HEK293 (cell line): ENCODE measurements around the gene CHST9.

Source experiments
- GLIS2 ChIP-seq: fragments of 450-650 bp; formaldehyde crosslinking; IDR thresholded peaks from 2 replicates; pipeline ENCODE4 v1.5.1; 2016; ENCODE audit warnings: missing biosample characterization, missing genetic modification characterization
- IKZF3 ChIP-seq: fragments of 450-650 bp; IDR thresholded peaks from 2 replicates; pipeline ENCODE4 v1.5.0; 2018; ENCODE audit warnings: missing biosample characterization, mild to moderate bottlenecking, missing genetic modification characterization, moderate library complexity
- KLF1 ChIP-seq: fragments of 450-650 bp; formaldehyde crosslinking; IDR thresholded peaks from 2 replicates; pipeline ENCODE4 v1.5.1; 2016; ENCODE audit warnings: missing biosample characterization, missing genetic modification characterization
- KLF8 ChIP-seq: fragments of 450-650 bp; formaldehyde crosslinking; IDR thresholded peaks from 2 replicates; pipeline ENCODE4 v1.5.1; 2016; ENCODE audit warnings: missing biosample characterization, missing genetic modification characterization
- SP2 ChIP-seq: fragments of 450-650 bp; formaldehyde crosslinking; IDR thresholded peaks from 2 replicates; pipeline ENCODE4 v1.5.1; 2016; ENCODE audit warnings: missing biosample characterization, missing genetic modification characterization
- TRIM28 ChIP-seq: IDR thresholded peaks from 2 replicates; pipeline ENCODE4 v1.6.1; 2011; ENCODE audit warnings: low read length, control low read depth, borderline replicate concordance
- ZBTB20 ChIP-seq: fragments of 450-650 bp; formaldehyde crosslinking; IDR thresholded peaks from 2 replicates; pipeline ENCODE4 v1.5.1; 2016; ENCODE audit warnings: missing biosample characterization, missing genetic modification characterization
- ZBTB21 ChIP-seq: fragments of 450-650 bp; formaldehyde crosslinking; IDR thresholded peaks from 2 replicates; pipeline ENCODE4 v1.5.1; 2017; ENCODE audit warnings: missing biosample characterization, missing genetic modification characterization
- ZBTB8A ChIP-seq: fragments of 450-650 bp; formaldehyde crosslinking; IDR thresholded peaks from 2 replicates; pipeline ENCODE4 v1.5.1; 2016; ENCODE audit warnings: missing biosample characterization, missing genetic modification characterization
- ZFP3 ChIP-seq: fragments of 450-650 bp; formaldehyde crosslinking; IDR thresholded peaks from 2 replicates; pipeline ENCODE4 v1.5.1; 2016; ENCODE audit warnings: low read depth, missing biosample characterization, missing genetic modification characterization
- ZFP69B ChIP-seq: fragments of 450-650 bp; formaldehyde crosslinking; IDR thresholded peaks from 2 replicates; pipeline ENCODE4 v1.5.1; 2016; ENCODE audit warnings: missing biosample characterization, missing genetic modification characterization
- ZNF138 ChIP-seq: fragments of 450-650 bp; formaldehyde crosslinking; IDR thresholded peaks from 2 replicates; pipeline ENCODE4 v1.5.1; 2016; ENCODE audit warnings: missing biosample characterization, missing genetic modification characterization, borderline replicate concordance
- ZNF223 ChIP-seq: fragments of 450-650 bp; formaldehyde crosslinking; IDR thresholded peaks from 2 replicates; pipeline ENCODE4 v1.5.1; 2016; ENCODE audit warnings: missing biosample characterization, missing genetic modification characterization
- ZNF324 ChIP-seq: fragments of 450-650 bp; formaldehyde crosslinking; IDR thresholded peaks from 2 replicates; pipeline ENCODE4 v1.5.1; 2016; ENCODE audit warnings: missing biosample characterization, missing genetic modification characterization
- ZNF341 ChIP-seq: fragments of 450-650 bp; formaldehyde crosslinking; IDR thresholded peaks from 2 replicates; pipeline ENCODE4; 2016; ENCODE audit warnings: low read depth, missing biosample characterization, missing genetic modification characterization
- ZNF394 ChIP-seq: fragments of 450-650 bp; formaldehyde crosslinking; IDR thresholded peaks from 2 replicates; pipeline ENCODE4 v1.5.1; 2016; ENCODE audit warnings: missing biosample characterization, missing genetic modification characterization, mild to moderate bottlenecking, moderate library complexity, borderline replicate concordance
- ZNF404 ChIP-seq: fragments of 450-650 bp; formaldehyde crosslinking; IDR thresholded peaks from 2 replicates; pipeline ENCODE4 v1.5.1; 2017; ENCODE audit warnings: missing biosample characterization, missing genetic modification characterization
- ZNF544 ChIP-seq: fragments of 450-650 bp; formaldehyde crosslinking; IDR thresholded peaks from 2 replicates; pipeline ENCODE4 v1.5.0; 2017; ENCODE audit warnings: missing biosample characterization, missing genetic modification characterization
- ZNF561 ChIP-seq: fragments of 450-650 bp; IDR thresholded peaks from 2 replicates; pipeline ENCODE4 v1.5.1; 2018; ENCODE audit warnings: missing biosample characterization, missing genetic modification characterization, borderline replicate concordance
- ZNF600 ChIP-seq: fragments of 450-650 bp; formaldehyde crosslinking; IDR thresholded peaks from 2 replicates; pipeline ENCODE4 v1.5.1; 2016; ENCODE audit warnings: missing biosample characterization, missing genetic modification characterization
- ZNF76 ChIP-seq: fragments of 450-650 bp; formaldehyde crosslinking; IDR thresholded peaks from 2 replicates; pipeline ENCODE4; 2016; ENCODE audit warnings: low read depth, missing biosample characterization, missing genetic modification characterization, borderline replicate concordance
- ZNF791 ChIP-seq: fragments of 450-650 bp; formaldehyde crosslinking; IDR thresholded peaks from 2 replicates; pipeline ENCODE4 v1.5.1; 2016; ENCODE audit warnings: missing biosample characterization, missing genetic modification characterization
- TF ChIP-seq, protein P1 (sequence below): fragments of 450-650 bp; formaldehyde crosslinking; IDR thresholded peaks from 2 replicates; pipeline ENCODE4 v1.5.1; 2016; ENCODE audit warnings: missing biosample characterization, missing genetic modification characterization
- TF ChIP-seq, protein P2 (sequence below): fragments of 450-650 bp; formaldehyde crosslinking; optimal IDR thresholded peaks from 2 replicates; pipeline ENCODE3; 2016; ENCODE audit warnings: missing biosample characterization, mild to moderate bottlenecking, missing genetic modification characterization
- TF ChIP-seq, protein P3 (sequence below): fragments of 450-650 bp; formaldehyde crosslinking; IDR thresholded peaks from 2 replicates; pipeline ENCODE4 v1.5.1; 2016; ENCODE audit warnings: missing biosample characterization, missing genetic modification characterization, low read depth
- TF ChIP-seq, protein P4 (sequence below): fragments of 450-650 bp; formaldehyde crosslinking; IDR thresholded peaks from 2 replicates; pipeline ENCODE4 v1.5.1; 2016; ENCODE audit warnings: missing biosample characterization, missing genetic modification characterization
- TF ChIP-seq, protein P5 (sequence below): fragments of 450-650 bp; formaldehyde crosslinking; IDR thresholded peaks from 2 replicates; pipeline ENCODE4 v1.5.1; 2016; ENCODE audit warnings: missing biosample characterization, missing genetic modification characterization
- TF ChIP-seq, protein P6 (sequence below): fragments of 450-650 bp; formaldehyde crosslinking; IDR thresholded peaks from 2 replicates; pipeline ENCODE4 v1.5.0; 2017; ENCODE audit warnings: missing biosample characterization, missing genetic modification characterization, borderline replicate concordance

The CHST9 gene

DNA sequence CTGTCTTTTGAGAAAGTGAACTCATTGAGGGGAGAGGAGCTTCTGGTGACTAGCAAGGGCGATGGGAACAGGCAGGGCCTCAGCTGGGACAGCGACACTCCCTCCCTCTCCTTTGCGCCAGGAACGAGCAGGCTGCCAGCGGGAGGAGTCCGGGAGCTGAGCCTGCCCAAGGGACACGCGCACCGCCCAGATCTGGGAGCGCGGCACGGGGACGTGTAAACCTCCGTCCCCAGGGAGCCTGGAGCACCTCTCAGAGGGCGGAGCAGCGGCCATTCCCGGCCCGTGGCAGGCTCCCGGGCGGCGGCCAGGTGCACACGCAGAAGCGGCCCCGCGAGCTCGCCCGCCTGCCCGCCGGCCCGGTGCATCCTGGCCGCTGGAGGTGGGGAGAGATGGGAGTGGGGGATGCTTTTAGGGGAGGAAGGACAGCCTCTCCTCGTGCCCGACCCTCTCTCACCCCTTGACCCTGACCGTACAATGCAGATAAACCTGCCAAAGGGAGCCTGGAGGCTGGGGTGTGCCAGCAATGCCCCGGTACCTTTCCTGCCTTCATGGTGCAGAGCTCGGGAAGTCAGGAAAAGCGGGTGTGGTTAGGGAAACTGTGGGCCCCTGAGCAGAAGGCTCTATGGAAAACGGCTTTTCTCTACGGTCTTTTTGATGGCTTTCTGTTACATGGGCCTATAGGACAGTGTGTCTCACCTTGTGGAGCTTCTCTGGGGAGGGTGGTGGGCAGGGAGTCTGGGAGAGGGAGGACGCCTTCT lies 321.8 kb downstream of the CHST9 start (continued):
- TF ChIP-seq, protein P1, sequence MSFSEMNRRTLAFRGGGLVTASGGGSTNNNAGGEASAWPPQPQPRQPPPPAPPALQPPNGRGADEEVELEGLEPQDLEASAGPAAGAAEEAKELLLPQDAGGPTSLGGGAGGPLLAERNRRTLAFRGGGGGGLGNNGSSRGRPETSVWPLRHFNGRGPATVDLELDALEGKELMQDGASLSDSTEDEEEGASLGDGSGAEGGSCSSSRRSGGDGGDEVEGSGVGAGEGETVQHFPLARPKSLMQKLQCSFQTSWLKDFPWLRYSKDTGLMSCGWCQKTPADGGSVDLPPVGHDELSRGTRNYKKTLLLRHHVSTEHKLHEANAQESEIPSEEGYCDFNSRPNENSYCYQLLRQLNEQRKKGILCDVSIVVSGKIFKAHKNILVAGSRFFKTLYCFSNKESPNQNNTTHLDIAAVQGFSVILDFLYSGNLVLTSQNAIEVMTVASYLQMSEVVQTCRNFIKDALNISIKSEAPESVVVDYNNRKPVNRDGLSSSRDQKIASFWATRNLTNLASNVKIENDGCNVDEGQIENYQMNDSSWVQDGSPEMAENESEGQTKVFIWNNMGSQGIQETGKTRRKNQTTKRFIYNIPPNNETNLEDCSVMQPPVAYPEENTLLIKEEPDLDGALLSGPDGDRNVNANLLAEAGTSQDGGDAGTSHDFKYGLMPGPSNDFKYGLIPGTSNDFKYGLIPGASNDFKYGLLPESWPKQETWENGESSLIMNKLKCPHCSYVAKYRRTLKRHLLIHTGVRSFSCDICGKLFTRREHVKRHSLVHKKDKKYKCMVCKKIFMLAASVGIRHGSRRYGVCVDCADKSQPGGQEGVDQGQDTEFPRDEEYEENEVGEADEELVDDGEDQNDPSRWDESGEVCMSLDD (tag by site-specific recombination) = 0 out of 2 replicates have a peak, but pooled peaks have one; percentile 36
- no peak for TF ChIP-seq ZNF544 (tag by site-specific recombination)
- TF ChIP-seq ZNF394 = peak; percentile 96
- peak; percentile 49 for TF ChIP-seq SP2 (tag by site-specific recombination)
- peak; percentile 56; the same call in 1 of the 2 replicates for TF ChIP-seq TRIM28
- 0 out of 2 replicates have a peak, but pooled peaks have one; percentile 13 for TF ChIP-seq GLIS2
- TF ChIP-seq KLF8 (tag by site-specific recombination) = no peak
- peak; percentile 24; the same call in 1 of the 2 replicates for TF ChIP-seq ZNF561 (tag by site-specific recombination)
- no peak for TF ChIP-seq ZFP3 (tag by site-specific recombination)
- no peak for TF ChIP-seq ZNF791 (tag by site-specific recombination)
- 0 out of 2 replicates have a peak, but pooled peaks have one; percentile 51 for TF ChIP-seq ZNF600 (tag by site-specific recombination)
- TF ChIP-seq ZFP69B (tag by site-specific recombination) = peak; percentile 73; the same call in 1 of the 2 replicates
- no peak for TF ChIP-seq ZBTB21
- TF ChIP-seq, protein P2, sequence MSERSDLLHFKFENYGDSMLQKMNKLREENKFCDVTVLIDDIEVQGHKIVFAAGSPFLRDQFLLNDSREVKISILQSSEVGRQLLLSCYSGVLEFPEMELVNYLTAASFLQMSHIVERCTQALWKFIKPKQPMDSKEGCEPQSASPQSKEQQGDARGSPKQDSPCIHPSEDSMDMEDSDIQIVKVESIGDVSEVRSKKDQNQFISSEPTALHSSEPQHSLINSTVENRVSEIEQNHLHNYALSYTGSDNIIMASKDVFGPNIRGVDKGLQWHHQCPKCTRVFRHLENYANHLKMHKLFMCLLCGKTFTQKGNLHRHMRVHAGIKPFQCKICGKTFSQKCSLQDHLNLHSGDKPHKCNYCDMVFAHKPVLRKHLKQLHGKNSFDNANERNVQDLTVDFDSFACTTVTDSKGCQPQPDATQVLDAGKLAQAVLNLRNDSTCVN (tag by site-specific recombination) = peak; percentile 93
- TF ChIP-seq, protein P3, sequence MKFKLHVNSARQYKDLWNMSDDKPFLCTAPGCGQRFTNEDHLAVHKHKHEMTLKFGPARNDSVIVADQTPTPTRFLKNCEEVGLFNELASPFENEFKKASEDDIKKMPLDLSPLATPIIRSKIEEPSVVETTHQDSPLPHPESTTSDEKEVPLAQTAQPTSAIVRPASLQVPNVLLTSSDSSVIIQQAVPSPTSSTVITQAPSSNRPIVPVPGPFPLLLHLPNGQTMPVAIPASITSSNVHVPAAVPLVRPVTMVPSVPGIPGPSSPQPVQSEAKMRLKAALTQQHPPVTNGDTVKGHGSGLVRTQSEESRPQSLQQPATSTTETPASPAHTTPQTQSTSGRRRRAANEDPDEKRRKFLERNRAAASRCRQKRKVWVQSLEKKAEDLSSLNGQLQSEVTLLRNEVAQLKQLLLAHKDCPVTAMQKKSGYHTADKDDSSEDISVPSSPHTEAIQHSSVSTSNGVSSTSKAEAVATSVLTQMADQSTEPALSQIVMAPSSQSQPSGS = no peak
- TF ChIP-seq ZNF404 = no peak
- peak; percentile 89 for TF ChIP-seq ZBTB8A
- peak; percentile 93 for TF ChIP-seq ZBTB20 (tag by site-specific recombination)
- peak; percentile 83 for TF ChIP-seq ZNF341 (tag by site-specific recombination)
- TF ChIP-seq, protein P4, sequence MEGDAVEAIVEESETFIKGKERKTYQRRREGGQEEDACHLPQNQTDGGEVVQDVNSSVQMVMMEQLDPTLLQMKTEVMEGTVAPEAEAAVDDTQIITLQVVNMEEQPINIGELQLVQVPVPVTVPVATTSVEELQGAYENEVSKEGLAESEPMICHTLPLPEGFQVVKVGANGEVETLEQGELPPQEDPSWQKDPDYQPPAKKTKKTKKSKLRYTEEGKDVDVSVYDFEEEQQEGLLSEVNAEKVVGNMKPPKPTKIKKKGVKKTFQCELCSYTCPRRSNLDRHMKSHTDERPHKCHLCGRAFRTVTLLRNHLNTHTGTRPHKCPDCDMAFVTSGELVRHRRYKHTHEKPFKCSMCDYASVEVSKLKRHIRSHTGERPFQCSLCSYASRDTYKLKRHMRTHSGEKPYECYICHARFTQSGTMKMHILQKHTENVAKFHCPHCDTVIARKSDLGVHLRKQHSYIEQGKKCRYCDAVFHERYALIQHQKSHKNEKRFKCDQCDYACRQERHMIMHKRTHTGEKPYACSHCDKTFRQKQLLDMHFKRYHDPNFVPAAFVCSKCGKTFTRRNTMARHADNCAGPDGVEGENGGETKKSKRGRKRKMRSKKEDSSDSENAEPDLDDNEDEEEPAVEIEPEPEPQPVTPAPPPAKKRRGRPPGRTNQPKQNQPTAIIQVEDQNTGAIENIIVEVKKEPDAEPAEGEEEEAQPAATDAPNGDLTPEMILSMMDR (tag by site-specific recombination) = peak; percentile 32; the same call in 1 of the 2 replicates
- peak; percentile 49; the same call in 1 of the 2 replicates for TF ChIP-seq ZNF76 (tag by site-specific recombination)
- no peak for TF ChIP-seq ZNF324 (tag by site-specific recombination)
- peak; percentile 74; the same call in 1 of the 2 replicates for TF ChIP-seq KLF1 (tag by site-specific recombination)
- TF ChIP-seq ZNF223 = no peak
- TF ChIP-seq, protein P5, sequence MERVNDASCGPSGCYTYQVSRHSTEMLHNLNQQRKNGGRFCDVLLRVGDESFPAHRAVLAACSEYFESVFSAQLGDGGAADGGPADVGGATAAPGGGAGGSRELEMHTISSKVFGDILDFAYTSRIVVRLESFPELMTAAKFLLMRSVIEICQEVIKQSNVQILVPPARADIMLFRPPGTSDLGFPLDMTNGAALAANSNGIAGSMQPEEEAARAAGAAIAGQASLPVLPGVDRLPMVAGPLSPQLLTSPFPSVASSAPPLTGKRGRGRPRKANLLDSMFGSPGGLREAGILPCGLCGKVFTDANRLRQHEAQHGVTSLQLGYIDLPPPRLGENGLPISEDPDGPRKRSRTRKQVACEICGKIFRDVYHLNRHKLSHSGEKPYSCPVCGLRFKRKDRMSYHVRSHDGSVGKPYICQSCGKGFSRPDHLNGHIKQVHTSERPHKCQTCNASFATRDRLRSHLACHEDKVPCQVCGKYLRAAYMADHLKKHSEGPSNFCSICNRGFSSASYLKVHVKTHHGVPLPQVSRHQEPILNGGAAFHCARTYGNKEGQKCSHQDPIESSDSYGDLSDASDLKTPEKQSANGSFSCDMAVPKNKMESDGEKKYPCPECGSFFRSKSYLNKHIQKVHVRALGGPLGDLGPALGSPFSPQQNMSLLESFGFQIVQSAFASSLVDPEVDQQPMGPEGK (tag by site-specific recombination) = 0 out of 2 replicates have a peak, but pooled peaks have one; percentile 26
- TF ChIP-seq ZNF138 (tag by site-specific recombination) = no peak
- TF ChIP-seq, protein P6, sequence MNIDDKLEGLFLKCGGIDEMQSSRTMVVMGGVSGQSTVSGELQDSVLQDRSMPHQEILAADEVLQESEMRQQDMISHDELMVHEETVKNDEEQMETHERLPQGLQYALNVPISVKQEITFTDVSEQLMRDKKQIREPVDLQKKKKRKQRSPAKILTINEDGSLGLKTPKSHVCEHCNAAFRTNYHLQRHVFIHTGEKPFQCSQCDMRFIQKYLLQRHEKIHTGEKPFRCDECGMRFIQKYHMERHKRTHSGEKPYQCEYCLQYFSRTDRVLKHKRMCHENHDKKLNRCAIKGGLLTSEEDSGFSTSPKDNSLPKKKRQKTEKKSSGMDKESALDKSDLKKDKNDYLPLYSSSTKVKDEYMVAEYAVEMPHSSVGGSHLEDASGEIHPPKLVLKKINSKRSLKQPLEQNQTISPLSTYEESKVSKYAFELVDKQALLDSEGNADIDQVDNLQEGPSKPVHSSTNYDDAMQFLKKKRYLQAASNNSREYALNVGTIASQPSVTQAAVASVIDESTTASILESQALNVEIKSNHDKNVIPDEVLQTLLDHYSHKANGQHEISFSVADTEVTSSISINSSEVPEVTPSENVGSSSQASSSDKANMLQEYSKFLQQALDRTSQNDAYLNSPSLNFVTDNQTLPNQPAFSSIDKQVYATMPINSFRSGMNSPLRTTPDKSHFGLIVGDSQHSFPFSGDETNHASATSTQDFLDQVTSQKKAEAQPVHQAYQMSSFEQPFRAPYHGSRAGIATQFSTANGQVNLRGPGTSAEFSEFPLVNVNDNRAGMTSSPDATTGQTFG (tag by site-specific recombination) = no peak
- TF ChIP-seq IKZF3 (tag by site-specific recombination) = peak; percentile 88
